ENCODE measurements around the gene HBA2.
A peak's percentile ranks its signal among the peaks of the same experiment; 100 is the strongest.
"Not testable (repeated sequence)": the region's sequence is repeated elsewhere in the genome, so short reads cannot be mapped to it uniquely, and the experiment has no call there.

Gene HBA2

GRCh38 chr16:154217-155030 lies 18.3 kb upstream of the HBA2 start:
- DNase-seq: peak in 10 of 58 donors; percentile 3 to 42 (median 18)

GRCh38 chr16:155031-155398 lies 17.7 kb upstream of the HBA2 start:
- no peak for DNase-seq

- DNase-seq: no peak
Observed at GRCh38 chr16:159136-159849, 13.4 kb upstream of the HBA2 start.

GRCh38 chr16:160242-160641 lies 12.4 kb upstream of the HBA2 start:
- DNase-seq: not testable (repeated sequence)

GRCh38 chr16:160691-161190 lies 11.9 kb upstream of the HBA2 start:
- no peak for DNase-seq

GRCh38 chr16:162271-162991 lies 10.2 kb upstream of the HBA2 start:
- DNase-seq: no peak

GRCh38 chr16:163139-163538 lies 9.5 kb upstream of the HBA2 start:
- not testable (repeated sequence) for DNase-seq

GRCh38 chr16:163696-164095 lies 9.0 kb upstream of the HBA2 start:
- not testable (repeated sequence) for DNase-seq

- not testable (repeated sequence) for DNase-seq
Observed at GRCh38 chr16:164134-164823, 8.4 kb upstream of the HBA2 start.

GRCh38 chr16:164827-165538 lies 7.7 kb upstream of the HBA2 start:
- no peak for DNase-seq

- no peak for DNase-seq
Observed at GRCh38 chr16:165539-166374, 6.9 kb upstream of the HBA2 start, which contains the start of gene HBM. TSS of gene HBM (plus strand) at chr16:165978. CDS start at chr16:165998, 20 bp downstream.

GRCh38 chr16:166375-167121 lies 6.1 kb upstream of the HBA2 start:
- DNase-seq: no peak

- DNase-seq: no peak
Observed at GRCh38 chr16:167122-167690, 5.5 kb upstream of the HBA2 start.

GRCh38 chr16:168424-168823 lies 4.3 kb upstream of the HBA2 start:
- DNase-seq: no peak

- DNase-seq: no peak
Observed at GRCh38 chr16:169014-169413, 3.7 kb upstream of the HBA2 start.

GRCh38 chr16:170088-170507 lies 2.6 kb upstream of the HBA2 start:
- not testable (repeated sequence) for DNase-seq

- no peak for DNase-seq
Observed at GRCh38 chr16:170788-171187, 1.9 kb upstream of the HBA2 start.

GRCh38 chr16:173211-173854 lies 657 bp downstream of the HBA2 start:
- not testable (repeated sequence) for DNase-seq

Measured in anterior cingulate cortex (tissue), 58 donors.